ENCODE data around the gene SLC25A45. TPM values are rescaled to one million over a fixed set of nuclear protein-coding genes. Genes with fewer than 3 reads are reported as not detected.

The SLC25A45 gene
- total RNA-seq, result 10 to 100 TPM in 1 of 8 experiments, 1 to 10 TPM in 4, under 1 TPM in 3; 0.11 to 10.0 (median 1.9) TPM

GRCh38 chr11:65382033-65382803 is at the start of gene SLC25A45:
Gene SLC25A45, minus strand, starts transcription at chr11:65382646. Its CDS starts 695 bp downstream, at chr11:65381951.
- H3K4me3 ChIP-seq, result peak within 1 kb of the TSS in 3 of 5 donors; percentile 5 to 11 (median 8)
- peaks cover 31 to 34% of the 10 kb centered on the region in 2 donors for H3K4me1 ChIP-seq (replicated peaks in 1 of 2)
- 0 to 60% (median 0%) methylated on average over 1 to 2 of the region's 27 CpGs; no CpG with 5 or more reads in 5 of the 10 experiments for WGBS, 10 experiments
- in situ Hi-C loops (cut with MboI; ENCODE audit: low pct_unique_long_range_greater_than_20kb in 2 of 9, low sequenced_read_pairs in 9 of 9, unreplicated experiment in 9 of 9), result no loop called here
- ATAC-seq (replicated peaks in 6 of 8), result peak; percentile 80 to 93 (median 90)
- peak within 1 kb of the TSS; percentile 82 to 94 for H3K27ac ChIP-seq

GRCh38 chr11:65431451-65432099 is 49.1 kb upstream of the SLC25A45 start:
- peaks cover 29 to 30% of the 10 kb centered on the region in 2 donors for H3K4me1 ChIP-seq (replicated peaks in 1 of 2)
- in situ Hi-C loops (cut with MboI; ENCODE audit: low pct_unique_long_range_greater_than_20kb in 2 of 9, low sequenced_read_pairs in 9 of 9, unreplicated experiment in 9 of 9), result no loop called here
- no peak for ATAC-seq (replicated peaks in 6 of 8)
- H3K4me3 ChIP-seq, result peak overlapping the region in 2 of 5 donors; percentile 5 to 62
- no peak overlapping the region for H3K27ac ChIP-seq
- 3 to 100% (median 82%) methylated on average over 1 to 4 of the region's 4 CpGs for WGBS, 10 experiments

GRCh38 chr11:65430406-65431217 is 48.2 kb upstream of the SLC25A45 start:
- 18 to 95% (median 79%) methylated on average over 1 to 6 of the region's 6 CpGs for WGBS, 10 experiments
- in situ Hi-C loops (cut with MboI; ENCODE audit: low pct_unique_long_range_greater_than_20kb in 2 of 9, low sequenced_read_pairs in 9 of 9, unreplicated experiment in 9 of 9), result no loop called here
- ATAC-seq (replicated peaks in 6 of 8), result peak in 1 of 8 experiments; percentile 3
- Histone ChIP-seq H3K27ac (no peak overlapping the region), H3K4me1 (replicated peaks in 1 of 2) (peaks cover 29 to 34% of the 10 kb centered on the region in 2 donors), H3K4me3 (peak overlapping the region in 3 of 5 donors; percentile 2 to 62 (median 60))

GRCh38 chr11:65429724-65430405 is 47.4 kb upstream of the SLC25A45 start:
- peak; percentile 0 to 22 (median 11) for ATAC-seq (replicated peaks in 6 of 8)
- 0 to 80% (median 67%) methylated on average over 1 to 5 of the region's 9 CpGs; no CpG with 5 or more reads in 3 of the 10 experiments for WGBS, 10 experiments
- H3K4me3 ChIP-seq, result peak overlapping the region in 4 of 5 donors; percentile 2 to 62 (median 38)
- H3K4me1 ChIP-seq (replicated peaks in 1 of 2), result peaks cover 29 to 34% of the 10 kb centered on the region in 2 donors
- in situ Hi-C loops (cut with MboI; ENCODE audit: low pct_unique_long_range_greater_than_20kb in 2 of 9, low sequenced_read_pairs in 9 of 9, unreplicated experiment in 9 of 9), result loop anchor here in 4 of 9 experiments (10.0 kb wide), 1 partner anchor 75 kb away; no protein-coding TSS in a partner anchor
- no peak overlapping the region for H3K27ac ChIP-seq

- Histone ChIP-seq H3K4me1 (replicated peaks in 1 of 2) (peaks cover 29 to 34% of the 10 kb centered on the region in 2 donors), H3K27ac (no peak overlapping the region), H3K4me3 (peak overlapping the region in 4 of 5 donors; percentile 5 to 62 (median 38))
- ATAC-seq (replicated peaks in 6 of 8), result peak in 2 of 8 experiments; percentile 0
- WGBS, 10 experiments, result 1 to 69% (median 46%) methylated on average over 2 to 9 of the region's 9 CpGs
- in situ Hi-C loops (cut with MboI; ENCODE audit: low pct_unique_long_range_greater_than_20kb in 2 of 9, low sequenced_read_pairs in 9 of 9, unreplicated experiment in 9 of 9), result loop anchor here in 4 of 9 experiments (10.0 kb wide), 1 partner anchor 76 kb away; no protein-coding TSS in a partner anchor
Measured at GRCh38 chr11:65429068-65429681, 46.7 kb upstream of the SLC25A45 start.

GRCh38 chr11:65428578-65429067 is 46.2 kb upstream of the SLC25A45 start:
- peak in 3 of 8 experiments; percentile 0 to 4 (median 0) for ATAC-seq (replicated peaks in 6 of 8)

GRCh38 chr11:65427691-65428577 is 45.5 kb upstream of the SLC25A45 start:
- H3K4me3 ChIP-seq, result peak overlapping the region; percentile 44 to 62 (median 50)
- WGBS, 10 experiments, result 0 to 92% (median 62%) methylated on average over 1 to 10 of the region's 11 CpGs
- no peak overlapping the region for H3K27ac ChIP-seq
- H3K4me1 ChIP-seq (replicated peaks in 1 of 2), result peaks cover 29 to 34% of the 10 kb centered on the region in 2 donors
- ATAC-seq (replicated peaks in 6 of 8), result peak in 7 of 8 experiments; percentile 1 to 10 (median 4)
- in situ Hi-C loops (cut with MboI; ENCODE audit: low pct_unique_long_range_greater_than_20kb in 2 of 9, low sequenced_read_pairs in 9 of 9, unreplicated experiment in 9 of 9), result loop anchor here in 4 of 9 experiments (10.0 kb wide), 1 partner anchor 77 kb away; no protein-coding TSS in a partner anchor

More at GRCh38 chr11:65428578-65429067, 46.2 kb upstream of the SLC25A45 start:
- 0 to 89% (median 49%) methylated on average over 1 to 5 of the region's 5 CpGs; no CpG with 5 or more reads in 3 of the 10 experiments for WGBS, 10 experiments
- Histone ChIP-seq H3K27ac (no peak overlapping the region), H3K4me3 (peak overlapping the region in 3 of 5 donors; percentile 47 to 62 (median 60)), H3K4me1 (replicated peaks in 1 of 2) (peaks cover 29 to 34% of the 10 kb centered on the region in 2 donors)
- in situ Hi-C loops (cut with MboI; ENCODE audit: low pct_unique_long_range_greater_than_20kb in 2 of 9, low sequenced_read_pairs in 9 of 9, unreplicated experiment in 9 of 9), result loop anchor here in 4 of 9 experiments (10.0 kb wide), 1 partner anchor 76 kb away; no protein-coding TSS in a partner anchor

GRCh38 chr11:65426839-65427690 is 44.6 kb upstream of the SLC25A45 start:
- Histone ChIP-seq H3K4me1 (replicated peaks in 1 of 2) (peaks cover 28 to 34% of the 10 kb centered on the region in 2 donors), H3K27ac (no peak overlapping the region), H3K4me3 (peak overlapping the region; percentile 44 to 62 (median 50))
- in situ Hi-C loops (cut with MboI; ENCODE audit: low pct_unique_long_range_greater_than_20kb in 2 of 9, low sequenced_read_pairs in 9 of 9, unreplicated experiment in 9 of 9), result loop anchor here in 4 of 9 experiments (10.0 kb wide), 1 partner anchor 78 kb away; no protein-coding TSS in a partner anchor
- ATAC-seq (replicated peaks in 6 of 8), result peak in 5 of 8 experiments; percentile 0 to 11 (median 1)
- 0 to 100% (median 36%) methylated on average over 1 to 8 of the region's 10 CpGs for WGBS, 10 experiments

GRCh38 chr11:65425971-65426838 is 43.8 kb upstream of the SLC25A45 start:
- peak in 2 of 8 experiments; percentile 0 for ATAC-seq (replicated peaks in 6 of 8)
- in situ Hi-C loops (cut with MboI; ENCODE audit: low pct_unique_long_range_greater_than_20kb in 2 of 9, low sequenced_read_pairs in 9 of 9, unreplicated experiment in 9 of 9), result loop anchor here in 4 of 9 experiments (10.0 kb wide), 1 partner anchor 79 kb away; no protein-coding TSS in a partner anchor
- WGBS, 10 experiments, result 0 to 84% (median 43%) methylated on average over 1 to 8 of the region's 9 CpGs
- Histone ChIP-seq H3K4me1 (replicated peaks in 1 of 2) (peaks cover 31 to 37% of the 10 kb centered on the region in 2 donors), H3K4me3 (peak overlapping the region; percentile 44 to 62 (median 50)), H3K27ac (no peak overlapping the region)

Data from motor neuron (in vitro differentiated cells).